H1 (cell line): ENCODE results near the gene C2CD4C. TPM values are rescaled to one million over a fixed set of nuclear protein-coding genes. Genes with fewer than 3 reads are reported as not detected.

Experiments
- CTCF ChIA-PET: fragments of 300-600 bp; sonication (Branson Sonifier 250); formaldehyde crosslinking; loops from one replicate; lab custom pipeline; 2021; ENCODE audit not compliant: partially characterized antibody; lab: Charles Lee
- POLR2A ChIA-PET: fragments of 300-600 bp; sonication (Branson Sonifier 250); formaldehyde crosslinking; loops from one replicate; lab custom pipeline; 2021; ENCODE audit warnings: inconsistent platforms; ENCODE audit not compliant: partially characterized antibody; lab: Charles Lee
- DNase-seq, 2 experiments: peaks; one replicate each; pipeline versions ENCODE4 v3.0.0 to v3.0.0-alpha.2; 2010 to 2022; ENCODE audit warnings: low spot score in 2 of 2, low read depth in 1 of 2, mixed read lengths in 1 of 2
- FAIRE-seq: peaks from 2 replicates; lab custom pipeline; 2011; peaks lifted over from hg19 to GRCh38; lab: Jason Lieb, UNC
- H2AFZ ChIP-seq: 2 replicates; pipeline ENCODE4 v1.8.1; 2012; ENCODE audit warnings: low read length, inconsistent platforms
- H2AK5ac ChIP-seq: 2 replicates; pipeline ENCODE4 v1.6.1; 2013; ENCODE audit warnings: low read depth, low read length
- H2BK120ac ChIP-seq: replicated peaks from 2 replicates; pipeline ENCODE3; 2013; ENCODE audit warnings: low read depth, low read length, inconsistent platforms
- H2BK12ac ChIP-seq: 2 replicates; pipeline ENCODE4 v1.6.1; 2013; ENCODE audit warnings: low read depth, low read length
- H2BK15ac ChIP-seq: 2 replicates; pipeline ENCODE4 v1.6.1; 2013; ENCODE audit warnings: low read length
- H2BK20ac ChIP-seq: 2 replicates; pipeline ENCODE4 v1.6.1; 2013; ENCODE audit warnings: low read length
- H2BK5ac ChIP-seq: 2 replicates; pipeline ENCODE4 v1.6.1; 2013; ENCODE audit warnings: low read depth, low read length
- H3K14ac ChIP-seq: 2 replicates; pipeline ENCODE4 v1.6.1; 2013; ENCODE audit warnings: inconsistent platforms; ENCODE audit not compliant: insufficient read length
- H3K18ac ChIP-seq: 2 replicates; pipeline ENCODE4 v1.6.1; 2013; ENCODE audit warnings: low read length; ENCODE audit errors: extremely low read depth
- H3K23ac ChIP-seq: 2 replicates; pipeline ENCODE4 v1.6.1; 2013; ENCODE audit warnings: inconsistent platforms; ENCODE audit not compliant: insufficient read length
- H3K23me2 ChIP-seq: 2 replicates; pipeline ENCODE4 v1.6.1; 2013; ENCODE audit warnings: low read depth, low read length
- H3K27ac ChIP-seq: 2 replicates; pipeline ENCODE4 v1.6.1; 2011; ENCODE audit warnings: low read depth, low read length, inconsistent platforms
- H3K27me3 ChIP-seq, 4 experiments: replicated peaks in 1 of 4; 1 replicate in 1 of 4; 2 replicates in 3 of 4; pipeline versions ENCODE4 v1.6.1 to v1.8.1; 2011 to 2013; ENCODE audit warnings: low read length in 3 of 4, mild to moderate bottlenecking in 3 of 4, inconsistent platforms in 2 of 4, mixed read lengths in 2 of 4, moderate library complexity in 1 of 4; ENCODE audit not compliant: control insufficient read depth in 3 of 4, insufficient read depth in 3 of 4; ENCODE audit errors: extremely low read depth in 1 of 4
- H3K36me3 ChIP-seq, 4 experiments: 2 replicates each; pipeline versions ENCODE4 v1.6.1 to v1.8.1; 2011 to 2013; ENCODE audit warnings: mild to moderate bottlenecking in 4 of 4, low read length in 3 of 4, moderate library complexity in 2 of 4, control low read depth in 1 of 4, inconsistent platforms in 1 of 4; ENCODE audit not compliant: insufficient read depth in 4 of 4, control insufficient read depth in 2 of 4
- H3K4ac ChIP-seq: replicated peaks from 2 replicates; pipeline ENCODE3; 2013; ENCODE audit warnings: low read length, low read depth, mixed read lengths, inconsistent platforms; ENCODE audit not compliant: insufficient read length
- H3K4me1 ChIP-seq, 4 experiments: replicated peaks in 1 of 4; 1 replicate in 1 of 4; 2 replicates in 3 of 4; pipeline versions ENCODE4 v1.6.1 to v1.8.1; 2011 to 2013; ENCODE audit warnings: low read length in 3 of 4, inconsistent platforms in 2 of 4, mixed read lengths in 1 of 4; ENCODE audit not compliant: insufficient read depth in 4 of 4, control insufficient read depth in 3 of 4
- H3K4me2 ChIP-seq, 2 experiments: 2 replicates each; pipeline versions ENCODE4 v1.6.1 to v1.8.1; 2011 to 2013; ENCODE audit warnings: low read depth in 2 of 2, low read length in 2 of 2, control low read depth in 1 of 2, inconsistent platforms in 1 of 2, mild to moderate bottlenecking in 1 of 2; ENCODE audit not compliant: insufficient read depth in 1 of 2
- H3K4me3 ChIP-seq, 4 experiments: fragments of 200-600, 300-600 bp in 1 of 4; sonication (generic), shearing (Covaris generic), sonication (Bioruptor Twin) in 1 of 4; 2 replicates each; pipeline versions ENCODE4 v1.5.1 to v1.8.1; 2011 to 2016; ENCODE audit warnings: low read length in 4 of 4, low read depth in 3 of 4, control low read depth in 2 of 4, inconsistent platforms in 2 of 4, mild to moderate bottlenecking in 2 of 4, mixed read lengths in 1 of 4, moderate library complexity in 1 of 4; ENCODE audit not compliant: insufficient read depth in 2 of 4; ENCODE audit errors: extremely low read depth in 1 of 4
- H3K56ac ChIP-seq: replicated peaks from 2 replicates; pipeline ENCODE3; 2013; ENCODE audit warnings: low read depth, mild to moderate bottlenecking, mixed read lengths, low read length, inconsistent platforms; ENCODE audit not compliant: insufficient read length
- H3K79me1 ChIP-seq: 2 replicates; pipeline ENCODE4 v1.6.1; 2013; ENCODE audit warnings: low read depth, low read length, control low read depth
- H3K79me2 ChIP-seq, 2 experiments: 2 replicates each; pipeline versions ENCODE4 v1.6.1 to v1.8.1; 2012 to 2013; ENCODE audit warnings: low read length in 2 of 2, mild to moderate bottlenecking in 2 of 2, inconsistent platforms in 1 of 2; ENCODE audit not compliant: insufficient read depth in 2 of 2, control insufficient read depth in 1 of 2
- H3K9ac ChIP-seq, 4 experiments: replicated peaks in 1 of 4; 1 replicate in 1 of 4; 2 replicates in 3 of 4; pipeline versions ENCODE4 v1.6.1 to v1.8.1; 2011 to 2013; ENCODE audit warnings: low read depth in 3 of 4, low read length in 3 of 4, control low read depth in 2 of 4, mild to moderate bottlenecking in 2 of 4, moderate library complexity in 2 of 4, inconsistent platforms in 1 of 4; ENCODE audit errors: extremely low read depth in 1 of 4
- H3K9me3 ChIP-seq, 2 experiments: 2 replicates each; pipeline versions ENCODE4 v1.6.1 to v1.8.1; 2012 to 2013; ENCODE audit warnings: mild to moderate bottlenecking in 2 of 2, moderate library complexity in 2 of 2, control low read depth in 1 of 2, inconsistent platforms in 1 of 2, low read depth in 1 of 2, low read length in 1 of 2, mixed read lengths in 1 of 2; ENCODE audit not compliant: insufficient read depth in 2 of 2
- H4K20me1 ChIP-seq, 2 experiments: replicated peaks in 1 of 2; 2 replicates each; pipeline versions ENCODE3 to v1.8.1; 2011 to 2013; ENCODE audit warnings: inconsistent platforms in 2 of 2, low read length in 2 of 2, mild to moderate bottlenecking in 1 of 2; ENCODE audit not compliant: insufficient read depth in 2 of 2, control insufficient read depth in 1 of 2
- H4K5ac ChIP-seq: 2 replicates; pipeline ENCODE4 v1.6.1; 2013; ENCODE audit warnings: low read length, low read depth, mixed read lengths, inconsistent platforms; ENCODE audit not compliant: insufficient read length
- H4K8ac ChIP-seq: 2 replicates; pipeline ENCODE4 v1.8.0; 2013; ENCODE audit warnings: mild to moderate bottlenecking, moderate library complexity, low read length, inconsistent platforms; ENCODE audit not compliant: insufficient read depth; ENCODE audit errors: extremely low read depth
- H4K91ac ChIP-seq: replicated peaks from 2 replicates; pipeline ENCODE3; 2013; ENCODE audit warnings: low read length, mixed read lengths, inconsistent platforms; ENCODE audit not compliant: insufficient read length
- EP300 ChIP-seq, 2 experiments: IDR thresholded peaks; 1 replicate in 1 of 2; 2 replicates in 1 of 2; pipeline ENCODE4 v1.6.1; 2011 to 2012; ENCODE audit warnings: low read depth in 2 of 2, low read length in 2 of 2, mild to moderate bottlenecking in 2 of 2, borderline replicate concordance in 1 of 2, inconsistent platforms in 1 of 2, moderate library complexity in 1 of 2
- EZH2 ChIP-seq: fragments of 200-600 bp; sonication (generic); IDR thresholded peaks from 2 replicates; pipeline ENCODE4 v1.7.1; 2012; ENCODE audit warnings: low read depth, mild to moderate bottlenecking, moderate library complexity, low read length, inconsistent platforms; ENCODE audit not compliant: severe bottlenecking
- SUZ12 ChIP-seq: fragments of 200-600 bp; sonication (generic); IDR thresholded peaks from 2 replicates; pipeline ENCODE4 v1.6.1; 2012; ENCODE audit warnings: mild to moderate bottlenecking, inconsistent platforms, low read length, moderate library complexity, mixed read lengths
- WGBS, 2 experiments: shearing (Covaris generic) in 1 of 2; methylation state at CpG; one replicate each; pipeline versions ENCODE4 v1.1.6 to v1.1.7; 2013 to 2015; ENCODE audit warnings: low lambda C conversion rate in 2 of 2, mixed read lengths in 2 of 2, inconsistent platforms in 1 of 2, low coverage in 1 of 2, missing lambda C conversion rate in 1 of 2; ENCODE audit not compliant: insufficient replicate concordance in 2 of 2, insufficient coverage in 1 of 2, insufficient read length in 1 of 2; ENCODE audit errors: extremely low coverage in 1 of 2, missing lambda C conversion rate in 1 of 2; 5-methylcytosine and 5-hydroxymethylcytosine counted together
- polyA plus RNA-seq, 7 experiments: library from polyadenylated mRNA; depleted of rRNA in 3 of 7; stranded (reverse) in 5 of 7; unstranded in 2 of 7; fragments of >200 nt in 5 of 7; fragments of 200-250 nt in 2 of 7; gene quantifications; 1 replicate in 5 of 7; 2 replicates in 1 of 7; 4 replicates in 1 of 7; pipeline versions ENCODE4 v1.2.1 to v1.2.3, GENCODE V29; 2011 to 2013; ENCODE audit warnings: missing spikeins in 2 of 7, mixed read lengths in 2 of 7
- total RNA-seq: library from RNA; stranded (reverse); fragmentation: NEBNext Ultra II Directional; extraction: Animal tissue kit (Norgen Biotek cat#: 25700); gene quantifications from 2 replicates; pipeline ENCODE4 v1.2.1, GENCODE V29; 2021
- TF ChIP-seq, protein P1 (sequence below), 3 experiments: IDR thresholded peaks; 1 replicate in 2 of 3; 2 replicates in 1 of 3; pipeline versions ENCODE4 v1.5.1 to v1.6.1; 2011; ENCODE audit warnings: low read length in 3 of 3, mild to moderate bottlenecking in 3 of 3, inconsistent platforms in 2 of 3, low read depth in 1 of 3, moderate library complexity in 1 of 3; ENCODE audit not compliant: insufficient read depth in 1 of 3; ENCODE audit errors: control extremely low read depth in 1 of 3

C2CD4C gene
- total and polyA plus RNA-seq, 2 of the 8 experiments (the other 6 are each of a cell fraction or from before 2014, with no cell fraction given) = 3.8 to 6.3 TPM

DNA sequence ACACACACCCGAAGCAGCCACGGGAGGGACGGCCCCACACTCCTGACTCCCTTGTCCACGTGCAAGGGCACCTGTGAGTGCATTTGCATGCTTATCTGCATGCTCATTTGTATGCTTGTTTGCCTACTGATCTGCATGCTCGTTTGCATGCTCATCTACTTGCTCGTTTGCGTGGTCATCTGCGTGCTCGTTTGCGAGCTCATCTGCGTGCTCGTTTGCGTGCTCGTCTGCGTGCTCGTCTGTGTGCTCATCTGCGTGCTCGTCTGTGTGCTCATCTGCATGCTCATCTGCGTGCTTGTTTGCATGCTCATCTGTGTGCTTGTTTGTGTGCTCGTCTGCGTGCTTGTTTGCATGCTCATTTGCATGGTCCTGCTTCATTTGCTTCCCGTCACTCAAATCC, 28.1 kb upstream of the C2CD4C start:
- peaks cover 0 to 11% (median 2%) of the 10 kb centered on the region in 4 experiments; a peak in 3 of 7 replicates for H3K4me1 ChIP-seq
- TF ChIP-seq EP300 (IDR thresholded peaks at IDR 0.05; ENCODE audit: borderline replicate concordance in 1 of 2, low read depth in 2 of 2, low read length in 2 of 2) (no peak), SUZ12 (no peak), EZH2 (no peak)
- TF ChIP-seq, protein P1, sequence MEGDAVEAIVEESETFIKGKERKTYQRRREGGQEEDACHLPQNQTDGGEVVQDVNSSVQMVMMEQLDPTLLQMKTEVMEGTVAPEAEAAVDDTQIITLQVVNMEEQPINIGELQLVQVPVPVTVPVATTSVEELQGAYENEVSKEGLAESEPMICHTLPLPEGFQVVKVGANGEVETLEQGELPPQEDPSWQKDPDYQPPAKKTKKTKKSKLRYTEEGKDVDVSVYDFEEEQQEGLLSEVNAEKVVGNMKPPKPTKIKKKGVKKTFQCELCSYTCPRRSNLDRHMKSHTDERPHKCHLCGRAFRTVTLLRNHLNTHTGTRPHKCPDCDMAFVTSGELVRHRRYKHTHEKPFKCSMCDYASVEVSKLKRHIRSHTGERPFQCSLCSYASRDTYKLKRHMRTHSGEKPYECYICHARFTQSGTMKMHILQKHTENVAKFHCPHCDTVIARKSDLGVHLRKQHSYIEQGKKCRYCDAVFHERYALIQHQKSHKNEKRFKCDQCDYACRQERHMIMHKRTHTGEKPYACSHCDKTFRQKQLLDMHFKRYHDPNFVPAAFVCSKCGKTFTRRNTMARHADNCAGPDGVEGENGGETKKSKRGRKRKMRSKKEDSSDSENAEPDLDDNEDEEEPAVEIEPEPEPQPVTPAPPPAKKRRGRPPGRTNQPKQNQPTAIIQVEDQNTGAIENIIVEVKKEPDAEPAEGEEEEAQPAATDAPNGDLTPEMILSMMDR (IDR thresholded peaks at IDR 0.05; ENCODE audit: control extremely low read depth in 1 of 3, insufficient read depth in 1 of 3, low read depth in 1 of 3, low read length in 3 of 3) = no peak
- no peak overlapping the region for H2BK120ac ChIP-seq
- peaks cover 0 to 4% of the 10 kb centered on the region in 2 experiments; a peak in 1 of 4 replicates for H3K9me3 ChIP-seq
- no peak overlapping the region for H3K56ac ChIP-seq
- no peak overlapping the region for H3K4me2 ChIP-seq
- no peak for DNase-seq
- H3K23me2 ChIP-seq = peaks cover 2% of the 10 kb centered on the region; the same call in 1 of the 2 replicates
- FAIRE-seq = no peak
- no peak overlapping the region for H4K8ac ChIP-seq
- H2BK15ac ChIP-seq = peak overlapping the region; percentile 24
- H3K9ac ChIP-seq = no peak overlapping the region
- WGBS, 2 experiments = 92% methylated on average over 22 of the region's 22 CpGs; no CpG with 5 or more reads in 1 of the 2 experiments
- ChIA-PET CTCF (interaction anchor here (1.6 kb wide), 2 partner anchors 17 to 53 kb away, joined by 4 read pairs; no protein-coding TSS in a partner anchor), POLR2A (no interaction called here)
- H3K23ac ChIP-seq = no peak overlapping the region
- H3K4me3 ChIP-seq = no peak overlapping the region
- H2BK20ac ChIP-seq = no peak overlapping the region
- no peak overlapping the region for H3K14ac ChIP-seq
- H3K4ac ChIP-seq = peak overlapping the region; percentile 74
- no peaks in the 10 kb centered on the region for H3K79me2 ChIP-seq
- no peak overlapping the region for H4K91ac ChIP-seq
- peak overlapping the region; percentile 39; the same call in 1 of the 2 replicates for H2BK12ac ChIP-seq
- H4K20me1 ChIP-seq = peaks cover 0 to 2% of the 10 kb centered on the region in 2 experiments
- no peak overlapping the region for H3K27ac ChIP-seq
- H3K79me1 ChIP-seq = no peaks in the 10 kb centered on the region
- H2AFZ ChIP-seq = no peak overlapping the region
- peak overlapping the region; percentile 83; the same call in 1 of the 2 replicates for H2BK5ac ChIP-seq
- no peak overlapping the region for H3K18ac ChIP-seq
- no peak overlapping the region for H4K5ac ChIP-seq
- peaks cover 0 to 5% (median 2%) of the 10 kb centered on the region in 4 experiments; a peak in 3 of 8 replicates for H3K36me3 ChIP-seq
- H2AK5ac ChIP-seq = 0 out of 2 replicates have a peak overlapping the region, but pooled peaks have one; percentile 70
- H3K27me3 ChIP-seq = no peaks in the 10 kb centered on the region
